Adrenal gland (tissue), 5 donors: ENCODE results near the gene TMEM109.

Experiments
- POLR2A ChIP-seq, 2 donors: fragments of 450-650 bp; IDR thresholded peaks; one replicate each; pipeline ENCODE4 v1.6.1; 2017; ENCODE audit warnings: antibody characterized with exemption in 2 of 2, mild to moderate bottlenecking in 2 of 2, moderate library complexity in 1 of 2
- TF ChIP-seq, protein P1 (sequence below), 6 experiments: fragments of 450-650 bp in 4 of 6; fragments of 200-600 bp in 2 of 6; sonication (generic) in 1 of 6; IDR thresholded peaks; 1 replicate in 5 of 6; 2 replicates in 1 of 6; pipeline versions ENCODE4 v1.5.1 to v1.8.0; 2016 to 2021; ENCODE audit warnings: antibody characterized with exemption in 6 of 6, mild to moderate bottlenecking in 2 of 6, moderate library complexity in 1 of 6
- donor health status: DM: no; HTN: no; CAD: no.

DNA sequence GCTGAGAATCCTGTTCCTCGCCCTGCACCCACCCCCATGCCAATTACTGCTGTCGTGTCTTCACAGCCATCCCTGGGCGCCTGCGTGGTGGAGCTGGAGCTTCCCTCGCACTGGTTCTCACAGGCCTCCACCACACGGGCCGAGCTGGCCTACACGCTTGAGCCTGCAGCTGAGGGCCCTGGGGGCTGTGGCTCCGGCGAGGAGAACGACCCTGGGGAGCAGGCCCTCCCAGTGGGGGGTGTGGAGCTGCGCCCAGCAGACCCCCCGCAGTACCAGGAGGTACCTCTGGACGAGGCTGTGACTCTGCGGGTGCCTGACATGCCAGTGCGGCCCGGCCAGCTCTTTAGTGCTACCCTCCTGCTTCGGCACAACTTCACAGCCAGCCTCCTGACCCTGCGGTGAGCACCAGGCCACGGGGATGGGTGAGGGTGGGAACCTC lies 14.6 kb downstream of the TMEM109 start:
- no peak for TF ChIP-seq POLR2A (IDR thresholded peaks at IDR 0.05)
- TF ChIP-seq, protein P1, sequence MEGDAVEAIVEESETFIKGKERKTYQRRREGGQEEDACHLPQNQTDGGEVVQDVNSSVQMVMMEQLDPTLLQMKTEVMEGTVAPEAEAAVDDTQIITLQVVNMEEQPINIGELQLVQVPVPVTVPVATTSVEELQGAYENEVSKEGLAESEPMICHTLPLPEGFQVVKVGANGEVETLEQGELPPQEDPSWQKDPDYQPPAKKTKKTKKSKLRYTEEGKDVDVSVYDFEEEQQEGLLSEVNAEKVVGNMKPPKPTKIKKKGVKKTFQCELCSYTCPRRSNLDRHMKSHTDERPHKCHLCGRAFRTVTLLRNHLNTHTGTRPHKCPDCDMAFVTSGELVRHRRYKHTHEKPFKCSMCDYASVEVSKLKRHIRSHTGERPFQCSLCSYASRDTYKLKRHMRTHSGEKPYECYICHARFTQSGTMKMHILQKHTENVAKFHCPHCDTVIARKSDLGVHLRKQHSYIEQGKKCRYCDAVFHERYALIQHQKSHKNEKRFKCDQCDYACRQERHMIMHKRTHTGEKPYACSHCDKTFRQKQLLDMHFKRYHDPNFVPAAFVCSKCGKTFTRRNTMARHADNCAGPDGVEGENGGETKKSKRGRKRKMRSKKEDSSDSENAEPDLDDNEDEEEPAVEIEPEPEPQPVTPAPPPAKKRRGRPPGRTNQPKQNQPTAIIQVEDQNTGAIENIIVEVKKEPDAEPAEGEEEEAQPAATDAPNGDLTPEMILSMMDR (IDR thresholded peaks at IDR 0.05) = no peak
